ENCODE measurements around the gene TMEM54.

TMEM54 gene

DNA sequence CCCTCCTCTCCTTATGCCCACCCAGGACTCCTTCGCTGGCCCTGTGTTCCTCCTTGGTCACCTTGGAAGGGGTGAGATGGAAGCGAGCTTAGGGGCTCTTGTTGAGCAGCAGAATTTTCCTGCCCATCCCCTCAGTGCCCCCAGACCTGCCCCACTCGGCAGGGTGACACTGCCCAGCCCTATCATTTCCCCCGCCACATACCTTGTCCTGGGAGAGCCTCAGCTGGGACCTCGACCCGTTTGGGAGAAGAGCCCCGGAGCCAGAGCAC lies 29.1 kb downstream of the TMEM54 start:
- FAIRE-seq (no peak), DNase-seq (ENCODE audit: insufficient read length, low spot score) (no peak)
- no peak for TF ChIP-seq POLR2A (IDR thresholded peaks at IDR 0.05; ENCODE audit: low read depth, low read length)

DNA sequence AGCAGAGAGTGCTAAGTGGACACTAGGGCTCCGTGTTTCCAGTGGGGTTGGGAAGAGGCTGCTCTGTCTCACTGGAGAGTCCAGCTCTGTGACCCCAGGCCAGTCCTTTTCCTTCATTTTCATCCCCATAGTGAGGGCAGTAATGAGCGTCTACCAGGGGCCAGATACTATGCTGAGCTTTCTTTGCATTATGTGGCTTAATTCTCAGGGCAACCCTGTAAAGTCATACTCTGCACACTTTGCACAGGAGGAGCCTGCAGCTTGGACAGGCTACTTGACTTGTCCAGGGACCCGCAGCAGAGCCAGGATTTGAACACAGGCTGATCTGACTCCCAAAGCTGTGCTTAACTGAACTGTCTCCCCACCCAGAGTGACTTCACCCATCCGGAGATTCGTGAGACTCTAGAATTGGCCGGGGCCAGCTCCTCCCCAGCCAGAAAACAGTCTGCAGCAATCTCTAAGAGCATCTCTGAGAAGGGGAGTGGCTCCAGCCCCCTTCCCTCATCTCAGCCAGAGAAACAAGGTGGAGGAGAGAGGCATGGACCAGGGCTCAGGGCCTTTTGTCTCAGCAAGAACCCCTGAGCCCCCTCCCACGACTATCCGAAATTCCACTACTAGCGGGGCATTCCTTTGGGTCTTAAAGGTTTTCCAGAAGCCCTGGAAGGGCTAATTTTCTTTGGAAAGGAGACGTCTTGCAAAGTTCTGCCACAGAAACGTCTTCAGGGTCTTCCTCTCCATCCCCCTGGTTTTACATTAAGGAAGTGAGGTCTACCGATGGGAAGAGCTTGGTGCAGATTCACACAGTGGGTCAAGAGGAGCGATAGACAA lies 29.6 kb downstream of the TMEM54 start:
- no peak for TF ChIP-seq POLR2A (IDR thresholded peaks at IDR 0.05; ENCODE audit: low read depth, low read length)
- no peak for DNase-seq (ENCODE audit: insufficient read length, low spot score)
- no peak for FAIRE-seq

DNA sequence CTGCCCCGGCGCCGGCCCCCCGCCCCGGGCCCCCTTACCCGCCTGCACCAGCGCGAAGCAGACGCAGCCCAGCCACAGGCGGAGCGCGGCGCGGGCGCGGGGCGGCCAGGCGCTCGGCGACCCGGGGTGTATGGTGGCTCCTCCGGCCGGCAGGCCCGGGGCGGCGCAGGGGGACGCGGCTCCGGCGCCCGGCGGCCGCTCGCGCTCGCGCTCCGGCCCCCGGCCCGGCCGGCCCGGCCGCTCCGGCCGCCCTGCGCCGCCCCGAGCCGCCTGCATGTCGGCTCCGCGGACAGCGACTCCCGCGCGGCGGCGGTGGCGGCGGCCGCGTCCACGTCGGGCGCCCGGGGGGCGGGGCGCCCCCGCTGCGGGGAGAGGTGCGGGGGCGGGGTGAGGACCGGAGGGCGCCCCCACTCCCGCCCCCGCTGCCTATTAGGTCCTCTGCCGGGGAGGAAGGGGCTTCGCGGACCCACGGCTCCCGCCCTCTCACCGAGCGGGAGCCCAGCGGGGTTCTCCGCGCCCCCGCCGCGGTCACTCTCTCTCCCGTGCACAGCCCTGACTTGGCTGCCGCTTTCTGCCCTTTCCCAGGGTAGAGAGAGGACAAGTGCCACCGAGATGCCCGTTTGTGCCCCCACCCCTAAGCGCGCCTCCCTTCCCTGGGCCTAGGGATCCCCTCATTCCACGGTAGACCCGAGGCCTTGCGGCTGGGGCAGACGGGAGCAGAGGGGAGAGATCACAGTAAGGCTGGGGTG lies 30.4 kb downstream of the TMEM54 start, which contains the start of gene FNDC5:
Gene FNDC5 (minus strand): TSS at position 298 of the 749 bp plus-strand sequence.
- FAIRE-seq (no peak), DNase-seq (ENCODE audit: insufficient read length, low spot score) (no peak)
- TF ChIP-seq POLR2A (IDR thresholded peaks at IDR 0.05; ENCODE audit: low read depth, low read length) = no peak

DNA sequence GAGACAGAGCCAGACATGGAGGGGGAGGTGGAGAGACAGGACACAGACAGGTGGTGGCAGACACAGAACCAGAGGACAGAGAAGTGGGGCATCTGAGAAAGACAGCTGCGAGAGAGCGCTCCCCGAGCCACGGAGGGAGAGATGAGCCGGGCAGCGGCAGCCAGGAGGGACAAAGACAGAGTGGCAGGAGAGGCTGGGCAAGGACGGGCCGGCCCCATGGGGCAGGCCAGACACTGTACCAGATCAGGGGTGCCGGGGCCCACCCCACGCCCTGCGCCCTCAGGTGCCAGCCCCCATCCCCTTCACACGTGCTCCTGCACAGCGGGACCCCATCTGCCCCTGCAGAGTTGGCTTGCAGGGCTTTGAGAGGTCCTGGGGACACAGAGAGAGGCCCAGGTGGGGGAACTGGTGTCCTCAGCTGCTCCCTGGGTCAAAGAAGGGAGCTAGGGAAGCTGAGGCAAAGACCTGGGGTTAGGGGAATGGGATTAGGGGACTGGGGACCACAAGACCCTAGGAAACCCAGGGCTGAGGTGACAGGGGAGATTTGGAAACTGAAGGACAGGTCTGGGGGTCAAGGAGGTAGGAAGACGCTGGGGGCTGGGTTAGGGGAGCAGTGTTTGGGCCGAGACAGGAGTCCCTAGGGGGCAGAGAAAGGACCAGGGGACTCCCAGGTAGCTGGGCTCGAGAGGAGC lies 31.1 kb downstream of the TMEM54 start:
- TF ChIP-seq POLR2A (IDR thresholded peaks at IDR 0.05; ENCODE audit: low read depth, low read length) = no peak
- FAIRE-seq (no peak), DNase-seq (ENCODE audit: insufficient read length, low spot score) (no peak)

DNA sequence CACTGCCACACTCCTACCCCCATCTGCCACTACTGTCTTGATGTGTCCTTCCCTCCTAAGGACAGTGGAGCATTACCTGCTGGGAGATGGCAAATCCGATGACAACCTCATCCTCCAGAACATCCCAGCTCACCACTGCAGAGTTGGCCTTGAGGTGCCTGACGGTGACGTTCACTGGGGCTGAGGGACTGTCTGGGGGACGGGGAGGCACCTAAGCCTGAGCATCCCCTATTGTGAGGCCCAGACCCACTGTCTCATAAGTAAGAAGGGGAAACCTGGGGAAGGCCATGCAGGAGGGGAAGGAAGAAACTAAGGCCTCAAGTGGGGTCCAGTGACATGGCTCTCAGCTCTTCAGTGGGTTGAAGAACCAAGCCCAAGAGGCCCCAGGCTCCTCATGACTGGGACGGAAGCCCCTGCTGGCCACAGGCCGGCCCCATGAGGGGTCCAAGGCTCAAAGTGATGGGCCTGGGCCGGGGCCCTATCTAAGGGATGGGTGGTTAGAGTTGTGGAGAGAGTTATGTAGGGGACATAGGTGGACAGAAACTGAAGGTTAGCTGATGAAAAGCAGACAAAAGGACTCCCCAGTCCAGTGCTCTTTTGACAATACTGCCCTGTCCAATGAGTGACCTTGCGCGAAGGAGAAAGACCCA lies 32.3 kb downstream of the TMEM54 start:
- FAIRE-seq (no peak), DNase-seq (ENCODE audit: insufficient read length, low spot score) (no peak)
- no peak for TF ChIP-seq POLR2A (IDR thresholded peaks at IDR 0.05; ENCODE audit: low read depth, low read length)

DNA sequence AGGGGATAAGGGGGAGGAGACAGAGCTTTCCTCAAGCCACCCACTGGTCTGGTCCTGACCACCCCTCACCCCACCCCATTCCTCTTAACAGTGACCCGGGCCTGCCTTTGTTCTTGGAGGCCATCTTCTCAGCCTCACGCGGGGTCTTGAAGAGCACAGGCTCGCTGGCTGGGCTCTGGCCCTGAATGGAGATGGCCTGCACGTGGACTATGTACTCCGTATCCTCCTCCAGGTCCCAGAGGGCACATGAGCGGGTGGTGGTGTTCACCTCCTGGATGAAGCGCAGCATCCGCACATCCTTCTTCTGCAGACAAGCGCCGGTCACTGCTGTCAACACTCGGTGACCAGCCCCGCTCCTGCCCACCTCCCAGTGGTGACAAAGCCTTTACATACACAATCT lies 33.1 kb downstream of the TMEM54 start:
- FAIRE-seq (no peak), DNase-seq (ENCODE audit: insufficient read length, low spot score) (no peak)
- no peak for TF ChIP-seq POLR2A (IDR thresholded peaks at IDR 0.05; ENCODE audit: low read depth, low read length)

DNA sequence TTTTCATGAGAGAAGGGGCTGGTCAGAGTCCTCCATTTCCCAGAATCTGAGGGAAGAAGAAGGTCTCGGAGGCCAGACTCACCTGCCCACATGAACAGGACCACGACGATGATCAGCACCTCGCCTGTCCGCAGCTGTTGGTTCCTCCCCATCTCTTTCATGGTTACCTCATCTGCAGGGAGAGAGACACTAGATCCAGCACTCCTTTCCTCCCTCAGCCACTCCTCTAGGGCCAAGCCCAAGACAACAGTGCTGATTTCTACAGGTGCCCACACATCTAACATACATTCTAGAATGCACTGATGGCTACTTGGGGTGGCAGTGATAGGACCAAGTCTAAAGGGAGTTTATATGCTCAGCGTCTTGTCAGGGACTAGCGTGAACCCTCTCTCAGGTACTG lies 33.5 kb downstream of the TMEM54 start:
- TF ChIP-seq POLR2A (IDR thresholded peaks at IDR 0.05; ENCODE audit: low read depth, low read length) = no peak

DNA sequence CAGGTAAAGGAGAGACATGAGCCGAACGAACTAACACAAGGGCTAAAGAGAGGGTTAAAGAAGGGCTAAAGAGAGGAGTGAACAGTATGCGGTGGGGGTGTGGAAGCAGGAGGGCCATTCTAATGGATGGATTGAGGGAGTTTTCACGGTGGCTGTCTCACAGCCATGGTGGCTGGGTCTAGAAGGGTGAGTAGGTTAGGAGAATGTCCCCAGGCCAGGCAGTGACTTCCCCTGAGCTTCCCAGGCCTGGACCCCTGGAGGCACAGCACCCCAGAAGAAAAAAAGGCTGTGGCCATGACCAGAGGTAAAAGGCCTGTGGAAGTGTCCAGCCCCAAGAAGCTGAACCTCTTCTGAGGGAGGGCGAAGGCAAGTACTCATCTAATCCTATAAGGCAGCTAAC lies 34.0 kb downstream of the TMEM54 start:
- no peak for TF ChIP-seq POLR2A (IDR thresholded peaks at IDR 0.05; ENCODE audit: low read depth, low read length)
- DNase-seq (ENCODE audit: insufficient read length, low spot score) (no peak), FAIRE-seq (no peak)

More for the DNA sequence above, 33.5 kb downstream of the TMEM54 start:
- DNase-seq (ENCODE audit: insufficient read length, low spot score) (no peak), FAIRE-seq (no peak)

DNA sequence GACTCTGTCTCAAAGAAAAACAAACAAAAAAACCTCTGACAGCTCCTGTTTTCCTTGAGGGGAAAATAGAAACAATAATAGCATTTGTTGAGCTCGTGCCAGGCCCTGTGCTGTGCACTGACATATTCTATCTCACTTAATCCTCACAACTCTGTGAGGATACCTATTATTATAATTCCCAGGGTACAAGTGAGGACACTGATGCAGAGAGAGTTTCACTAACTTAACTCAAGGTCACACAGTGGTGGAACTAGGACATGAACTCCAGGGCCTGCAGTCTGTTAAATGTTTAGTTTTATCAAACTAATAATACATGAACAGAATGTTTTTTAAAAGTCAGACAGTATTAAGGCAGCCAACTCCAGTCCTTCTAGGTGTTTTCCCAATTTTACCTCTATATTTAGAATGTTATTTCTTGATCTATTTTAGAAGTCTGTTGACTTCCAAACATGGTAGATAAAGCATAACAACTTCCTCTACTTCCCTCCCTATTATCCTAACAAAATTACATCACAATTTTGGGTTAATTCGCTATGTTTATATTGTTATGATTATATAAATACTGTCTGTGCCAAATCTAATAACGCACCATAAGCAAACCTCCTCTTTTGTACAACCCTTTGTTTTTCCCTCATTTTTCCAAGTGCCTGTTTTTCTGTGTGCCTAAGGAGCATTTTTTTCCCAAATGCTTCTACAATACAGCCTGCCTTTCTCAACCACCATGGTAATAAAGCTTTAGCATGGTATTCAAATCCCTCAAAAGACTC lies 35.4 kb downstream of the TMEM54 start:
- no peak for TF ChIP-seq POLR2A (IDR thresholded peaks at IDR 0.05; ENCODE audit: low read depth, low read length)
- DNase-seq (ENCODE audit: insufficient read length, low spot score) (no peak), FAIRE-seq (no peak)

DNA sequence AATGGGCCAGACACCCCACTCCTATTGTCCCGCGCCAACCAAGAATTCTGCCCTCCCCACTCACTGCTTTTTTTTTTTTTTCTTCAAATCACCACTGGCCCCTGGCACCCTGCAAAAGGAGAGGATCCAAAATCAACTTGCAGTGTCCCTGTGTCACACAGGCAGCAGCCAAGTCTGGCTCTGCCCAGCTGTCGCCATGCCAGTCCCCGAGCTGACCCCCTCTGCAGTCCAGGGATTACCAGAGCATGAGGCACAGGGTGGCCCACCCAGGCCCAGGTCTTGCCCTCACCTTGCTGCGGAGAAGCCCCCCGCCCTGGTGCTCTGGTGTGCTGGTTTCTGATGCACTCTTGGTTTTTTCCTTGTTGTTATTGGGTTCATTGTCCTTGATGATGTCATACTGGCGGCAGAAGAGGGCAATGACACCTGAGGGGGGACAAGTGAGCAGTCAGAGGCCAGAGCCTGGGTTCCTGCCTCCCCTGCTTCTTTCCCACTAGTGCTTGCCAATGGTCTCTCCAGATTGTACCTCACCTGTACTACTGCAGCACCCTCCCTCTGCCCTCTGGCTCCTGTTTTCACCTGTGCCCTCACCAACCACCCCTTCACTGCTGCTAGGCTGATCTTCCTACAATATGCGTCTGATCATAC lies 36.7 kb downstream of the TMEM54 start:
- no peak for TF ChIP-seq POLR2A (IDR thresholded peaks at IDR 0.05; ENCODE audit: low read depth, low read length)
- no peak for DNase-seq (ENCODE audit: insufficient read length, low spot score)
- no peak for FAIRE-seq

DNA sequence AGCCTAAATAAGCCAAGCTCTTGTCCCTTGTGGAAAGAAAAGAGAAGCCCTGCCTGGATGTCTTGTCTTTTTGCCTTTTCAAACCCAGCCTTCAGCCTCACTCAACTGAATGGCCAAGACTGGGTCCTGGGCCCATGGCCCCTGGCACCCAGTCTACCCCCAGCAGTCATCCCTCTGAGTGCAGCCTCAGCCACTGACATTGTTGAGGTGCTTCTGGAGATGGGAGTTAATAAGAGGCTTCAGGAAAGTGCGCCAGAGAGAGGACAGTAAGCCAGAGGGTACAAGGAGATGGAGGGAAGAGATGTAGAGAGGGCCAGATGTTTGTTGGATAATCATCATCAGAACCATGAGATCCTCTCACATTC lies 37.3 kb downstream of the TMEM54 start:
- FAIRE-seq (no peak), DNase-seq (ENCODE audit: insufficient read length, low spot score) (no peak)
- no peak for TF ChIP-seq POLR2A (IDR thresholded peaks at IDR 0.05; ENCODE audit: low read depth, low read length)

DNA sequence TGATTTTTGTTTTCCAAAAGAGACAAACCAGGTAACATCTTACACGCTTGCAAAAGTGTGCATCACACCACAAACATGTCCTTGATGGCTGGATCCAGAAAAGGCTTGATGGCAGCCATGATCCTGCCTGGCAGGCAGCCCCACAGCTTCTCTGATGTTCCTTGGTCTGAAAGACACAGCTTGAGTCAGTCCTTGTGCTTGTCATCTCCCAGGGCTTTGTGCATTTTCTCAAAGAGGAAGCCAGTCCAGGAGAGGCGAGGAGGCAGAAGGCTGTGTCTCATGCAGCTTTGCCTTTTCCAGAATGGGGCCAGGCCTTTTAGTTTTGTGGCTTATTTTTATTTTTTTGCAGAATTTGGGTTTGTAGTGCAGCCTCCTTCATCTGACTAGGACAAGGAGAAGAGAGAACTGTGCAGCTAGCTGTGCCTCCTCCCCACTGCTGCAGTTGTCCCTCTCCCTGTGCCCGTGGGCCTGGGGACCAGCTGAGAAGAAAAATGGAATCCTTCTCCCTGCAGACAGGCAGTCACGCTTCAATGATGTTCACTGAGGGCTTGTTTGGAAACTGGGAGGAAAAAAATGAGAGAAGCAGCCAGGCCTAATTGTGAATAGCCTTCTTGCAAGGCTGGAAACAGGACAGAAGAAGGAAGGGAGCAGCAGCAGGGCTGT lies 37.8 kb downstream of the TMEM54 start:
- no peak for FAIRE-seq
- no peak for TF ChIP-seq POLR2A (IDR thresholded peaks at IDR 0.05; ENCODE audit: low read depth, low read length)
- no peak for DNase-seq (ENCODE audit: insufficient read length, low spot score)

Measured in H54 (cell line).